ENCODE data around the gene FLOT1.
"Not testable (repeated sequence)": the region's sequence is repeated elsewhere in the genome, so short reads cannot be mapped to it uniquely, and the experiment has no call there.

The FLOT1 gene

GRCh38 chr6:30744054-30744805 is 1.7 kb upstream of the FLOT1 start, which contains the start of gene IER3:
Gene IER3, minus strand, starts transcription at chr6:30744547. Its CDS starts 29 bp downstream, at chr6:30744518.
- DNase-seq = peak; percentile 94

- DNase-seq = no peak
These were observed 889 bp upstream of the FLOT1 start for GRCh38 chr6:30743099-30744053.

GRCh38 chr6:30741789-30742315 is 635 bp downstream of the FLOT1 start:
- no peak for DNase-seq

- no peak for DNase-seq
These were observed 1.3 kb downstream of the FLOT1 start for GRCh38 chr6:30741063-30741779.

GRCh38 chr6:30740540-30740870 is 2.0 kb downstream of the FLOT1 start:
- no peak for DNase-seq

- no peak for DNase-seq
These were observed 4.0 kb downstream of the FLOT1 start for GRCh38 chr6:30738532-30738931.

DNA sequence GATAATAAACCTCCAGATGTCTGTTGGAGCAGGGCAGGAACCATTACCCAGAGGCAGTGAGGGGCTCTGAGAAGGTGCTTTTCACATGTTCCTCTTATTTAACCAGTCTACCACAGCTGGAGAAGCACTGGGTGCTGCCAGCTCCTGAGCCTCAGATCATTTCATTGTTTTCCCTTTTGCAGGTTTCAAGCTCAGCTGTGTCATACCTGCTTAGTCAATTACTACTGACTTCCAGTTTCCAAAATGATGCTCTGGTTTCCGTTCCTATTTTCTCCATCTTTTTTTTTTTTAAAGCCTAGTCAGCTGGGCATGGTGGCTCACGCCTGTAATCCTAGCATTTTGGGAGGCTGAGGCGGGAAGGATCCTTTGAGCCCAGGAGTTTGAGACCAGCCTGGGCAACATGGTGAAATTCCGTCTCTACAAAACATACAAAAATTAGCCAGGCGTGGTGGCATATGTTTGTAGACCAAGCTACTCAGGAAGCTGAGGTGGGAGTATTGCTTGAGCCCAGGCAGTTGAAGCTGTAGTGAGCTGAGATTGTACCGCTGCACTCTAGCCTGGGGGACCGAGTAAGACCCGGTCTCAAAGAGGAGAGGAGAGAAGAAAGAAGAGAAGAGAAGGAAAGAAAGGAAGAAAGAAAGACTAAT is 6.7 kb downstream of the FLOT1 start:
- no peak for DNase-seq

- no peak for DNase-seq
These were observed 10.1 kb downstream of the FLOT1 start for GRCh38 chr6:30732237-30732943.

- peak; percentile 72 for DNase-seq
These were observed 11.7 kb downstream of the FLOT1 start for GRCh38 chr6:30730601-30731435.

DNA sequence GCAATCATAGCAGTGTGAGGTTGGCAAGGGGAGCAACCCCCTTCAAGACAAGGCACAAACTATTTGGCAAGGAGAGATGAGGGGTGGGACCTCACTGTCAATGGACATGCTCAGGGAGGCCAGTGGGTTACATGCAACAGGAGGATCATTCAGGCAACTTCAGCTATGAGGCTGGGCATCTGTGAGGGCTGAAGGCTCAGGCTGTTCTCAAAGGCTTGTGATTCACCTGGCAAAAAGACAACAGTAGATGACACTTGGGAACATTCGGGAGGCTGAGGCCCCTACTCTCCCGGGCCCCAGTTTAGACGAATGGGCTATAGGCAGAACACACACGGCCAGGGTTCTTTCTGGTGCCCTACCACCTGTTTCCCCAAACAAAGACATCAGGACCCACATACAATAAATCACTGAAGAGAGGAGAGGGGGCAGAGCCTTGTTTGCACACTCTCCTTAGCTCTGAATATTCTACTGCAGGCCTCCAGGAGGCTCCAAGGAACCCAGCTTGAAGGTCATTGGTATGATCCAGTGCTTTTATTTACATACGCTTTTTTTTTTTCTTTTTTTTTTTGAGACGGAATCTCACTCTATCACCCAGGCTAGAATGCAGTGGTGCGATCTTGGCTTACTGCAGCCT is 14.4 kb downstream of the FLOT1 start:
- DNase-seq = no peak

GRCh38 chr6:30726506-30727413 is 15.7 kb downstream of the FLOT1 start:
- DNase-seq = no peak

DNA sequence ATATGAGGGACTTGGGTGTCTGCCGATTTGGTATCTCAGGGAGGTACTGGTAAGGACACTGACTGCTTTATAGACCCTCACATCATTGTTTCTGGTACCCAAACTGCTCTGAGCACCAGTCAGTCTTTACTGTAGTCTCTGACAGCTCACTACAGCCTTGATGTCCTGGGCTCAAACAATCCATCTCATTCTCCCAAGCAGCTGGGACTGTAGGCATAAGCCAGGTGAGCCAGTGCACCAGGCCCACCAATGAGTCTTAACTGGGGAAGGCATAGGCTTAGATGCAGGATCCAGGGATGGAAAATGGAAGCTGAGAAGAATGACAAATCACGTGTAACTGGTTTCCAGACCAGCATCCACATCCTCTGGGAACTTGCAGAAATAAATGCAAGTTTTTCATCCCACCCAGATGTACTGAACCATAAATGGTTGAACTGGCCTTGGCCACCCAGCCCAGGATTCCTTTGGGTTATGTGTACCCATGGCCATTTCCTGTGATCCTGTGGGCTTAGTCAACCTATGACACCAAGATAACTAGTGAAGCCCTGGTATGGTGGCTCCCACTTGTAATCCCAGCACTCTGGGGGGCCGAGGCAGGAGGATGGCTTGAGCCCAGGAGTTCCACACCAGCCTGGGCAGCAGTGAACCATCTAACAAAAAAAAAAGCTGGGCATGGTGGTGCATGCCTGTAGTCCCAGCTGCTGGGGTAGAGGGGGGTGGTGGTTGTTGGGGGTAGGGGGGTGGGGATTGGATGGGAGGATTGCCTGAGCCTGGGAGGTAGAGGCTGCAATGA is 16.6 kb downstream of the FLOT1 start:
- peak; percentile 55 for DNase-seq

DNA sequence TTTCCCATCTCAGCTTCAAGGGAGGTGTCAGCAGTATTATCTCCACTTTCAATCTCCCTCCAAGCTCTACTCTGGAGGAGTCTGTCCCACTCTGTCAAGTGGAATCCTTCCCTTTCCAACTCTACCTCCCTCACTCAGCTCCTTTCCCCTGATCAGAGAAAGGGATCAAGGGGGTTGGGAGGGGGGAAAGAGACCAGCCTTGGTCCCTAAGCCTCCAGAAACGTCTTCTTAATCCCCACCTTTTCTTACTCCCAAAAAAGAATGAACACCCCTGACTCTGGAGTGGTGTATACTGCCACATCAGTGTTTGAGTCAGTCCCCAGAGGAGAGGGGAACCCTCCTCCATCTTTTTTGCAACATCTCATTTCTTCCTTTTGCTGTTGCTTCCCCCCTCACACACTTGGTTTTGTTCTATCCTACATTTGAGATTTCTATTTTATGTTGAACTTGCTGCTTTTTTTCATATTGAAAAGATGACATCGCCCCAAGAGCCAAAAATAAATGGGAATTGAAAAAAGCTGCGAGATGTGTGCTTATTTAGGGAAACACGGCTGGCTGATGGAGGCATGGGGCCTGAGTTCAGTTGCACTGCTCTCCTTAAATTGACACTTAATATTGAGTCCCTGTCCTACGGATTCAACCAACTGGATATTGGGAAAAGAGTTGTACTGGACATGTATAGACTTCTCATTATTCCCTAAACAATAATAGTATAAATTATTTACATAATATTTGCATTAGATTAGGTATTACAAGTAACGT is 17.4 kb downstream of the FLOT1 start:
- DNase-seq = no peak

- not testable (repeated sequence) for DNase-seq
These were observed 18.4 kb downstream of the FLOT1 start for GRCh38 chr6:30723843-30724741.

GRCh38 chr6:30723159-30723842 is 19.2 kb downstream of the FLOT1 start:
- not testable (repeated sequence) for DNase-seq
